Fibroblast of the aortic adventitia (primary cell): ENCODE results near the gene NRN1. TPM values are rescaled to one million over a fixed set of nuclear protein-coding genes. Genes with fewer than 3 reads are reported as not detected.
A peak's percentile ranks its signal among the peaks of the same experiment; 100 is the strongest.
"Not testable (repeated sequence)": the region's sequence is repeated elsewhere in the genome, so short reads cannot be mapped to it uniquely, and the experiment has no call there.

Experiments used
- DNase-seq: peaks from one replicate; pipeline ENCODE4 v3.0.0-alpha.2; 2010; ENCODE audit warnings: low read depth
- H3K4me3 ChIP-seq: 2 replicates; pipeline ENCODE4 v1.5.1; 2011; ENCODE audit warnings: low read depth, mild to moderate bottlenecking, control low read depth, low read length, moderate library complexity
- CTCF ChIP-seq: IDR thresholded peaks from 2 replicates; pipeline ENCODE4 v1.5.1; 2011; ENCODE audit warnings: mild to moderate bottlenecking, low read length, control low read depth, inconsistent platforms; ENCODE audit not compliant: insufficient read depth
- total RNA-seq: library from RNA; depleted of rRNA; stranded (reverse); fragments of >200 nt; gene quantifications from 2 replicates; pipeline ENCODE4 v1.2.3, GENCODE V29; 2012; ENCODE audit warnings: low replicate concordance

Gene NRN1
- total RNA-seq, 1 donor, result not detected

GRCh38 chr6:5976811-5977210, 29.9 kb downstream of the NRN1 start:
- no peak for TF ChIP-seq CTCF
- no peak for DNase-seq
- no peak overlapping the region for H3K4me3 ChIP-seq

- TF ChIP-seq CTCF, result no peak
- peak; percentile 19 for DNase-seq
- no peak overlapping the region for H3K4me3 ChIP-seq
Observed at GRCh38 chr6:5968817-5969734, 37.6 kb downstream of the NRN1 start.

GRCh38 chr6:5968036-5968435, 38.7 kb downstream of the NRN1 start:
- DNase-seq, H3K4me3 ChIP-seq: not testable (repeated sequence)

- H3K4me3 ChIP-seq, result no peak overlapping the region
- DNase-seq, result no peak
- TF ChIP-seq CTCF, result no peak
Observed at GRCh38 chr6:5967594-5967993, 39.1 kb downstream of the NRN1 start.

- TF ChIP-seq CTCF, result no peak
- no peak overlapping the region for H3K4me3 ChIP-seq
- DNase-seq, result no peak
Observed at GRCh38 chr6:5962794-5963193, 43.9 kb downstream of the NRN1 start.

- no peak for DNase-seq
- TF ChIP-seq CTCF, result no peak
- H3K4me3 ChIP-seq, result no peak overlapping the region
Observed at GRCh38 chr6:5961836-5962235, 44.9 kb downstream of the NRN1 start.

- DNase-seq, result no peak
- TF ChIP-seq CTCF, result no peak
- no peak overlapping the region for H3K4me3 ChIP-seq
Observed at GRCh38 chr6:5960456-5960855, 46.3 kb downstream of the NRN1 start.
